ENCODE results near the gene GTPBP2.

GTPBP2 gene

DNA sequence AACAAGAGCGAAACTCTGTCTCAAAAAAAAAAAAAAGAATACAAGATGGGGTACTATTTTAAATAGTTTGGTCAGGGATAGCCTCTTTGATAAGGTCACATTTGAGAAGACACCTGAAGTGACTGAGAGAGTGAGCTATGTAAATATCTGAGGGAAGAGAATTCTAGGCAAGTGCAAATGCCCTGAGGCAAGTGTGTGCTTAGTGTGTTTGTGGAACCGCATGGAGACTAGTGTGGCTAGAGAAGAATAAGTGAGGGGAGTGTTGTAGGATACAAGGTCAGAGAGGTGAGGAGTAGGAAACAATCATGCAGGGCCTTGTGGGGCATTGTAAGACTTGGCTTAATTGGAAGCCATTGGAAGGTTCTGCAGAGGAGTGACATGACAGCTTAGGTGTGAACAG is 19.2 kb upstream of the GTPBP2 start:
- no peak overlapping the region for H3K4me3 ChIP-seq (ENCODE audit: low read length)
- no peak for DNase-seq (ENCODE audit: low read depth)
- no peak for TF ChIP-seq CTCF (conservative IDR thresholded peaks at IDR 0.05; ENCODE audit: low read depth, low read length)

DNA sequence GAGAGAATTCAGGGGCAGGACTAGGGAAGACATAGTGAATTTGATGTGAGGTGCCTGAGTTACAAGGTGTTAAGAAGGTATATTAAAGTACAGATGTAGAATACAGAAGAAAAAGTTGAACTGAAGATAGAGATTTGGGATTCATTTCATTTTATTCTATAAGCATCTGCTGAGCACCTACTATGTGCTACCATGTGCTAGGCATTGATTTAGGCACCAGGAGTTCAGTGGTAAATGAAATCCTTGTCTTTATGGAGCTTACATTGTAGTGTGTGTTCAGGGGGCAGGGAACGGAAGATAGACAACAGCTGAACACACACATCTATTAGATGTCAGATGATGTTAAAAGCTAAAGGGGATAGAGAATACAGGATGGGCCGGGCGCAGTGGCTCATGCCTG is 18.5 kb upstream of the GTPBP2 start:
- TF ChIP-seq CTCF (conservative IDR thresholded peaks at IDR 0.05; ENCODE audit: low read depth, low read length), result no peak
- DNase-seq (ENCODE audit: low read depth), result no peak
- H3K4me3 ChIP-seq (ENCODE audit: low read length), result no peak overlapping the region

- no peak for DNase-seq (ENCODE audit: low read depth)
- no peak for TF ChIP-seq CTCF (conservative IDR thresholded peaks at IDR 0.05; ENCODE audit: low read depth, low read length)
- H3K4me3 ChIP-seq (ENCODE audit: low read length), result peak overlapping the region; percentile 65
Measured at GRCh38 chr6:43645613-43645964, 16.5 kb upstream of the GTPBP2 start.

GRCh38 chr6:43644940-43645612 is 16.0 kb upstream of the GTPBP2 start, which contains the start of gene RSPH9:
Gene RSPH9, plus strand, starts transcription at chr6:43645036. Its CDS starts 63 bp downstream, at chr6:43645099.
- TF ChIP-seq CTCF (conservative IDR thresholded peaks at IDR 0.05; ENCODE audit: low read depth, low read length), result no peak
- peak within 1 kb of the TSS; percentile 65 for H3K4me3 ChIP-seq (ENCODE audit: low read length)
- no peak for DNase-seq (ENCODE audit: low read depth)

GRCh38 chr6:43639984-43640800 is 11.1 kb upstream of the GTPBP2 start:
- H3K4me3 ChIP-seq (ENCODE audit: low read length), result no peak overlapping the region
- DNase-seq (ENCODE audit: low read depth), result no peak
- TF ChIP-seq CTCF (conservative IDR thresholded peaks at IDR 0.05; ENCODE audit: low read depth, low read length), result no peak

DNA sequence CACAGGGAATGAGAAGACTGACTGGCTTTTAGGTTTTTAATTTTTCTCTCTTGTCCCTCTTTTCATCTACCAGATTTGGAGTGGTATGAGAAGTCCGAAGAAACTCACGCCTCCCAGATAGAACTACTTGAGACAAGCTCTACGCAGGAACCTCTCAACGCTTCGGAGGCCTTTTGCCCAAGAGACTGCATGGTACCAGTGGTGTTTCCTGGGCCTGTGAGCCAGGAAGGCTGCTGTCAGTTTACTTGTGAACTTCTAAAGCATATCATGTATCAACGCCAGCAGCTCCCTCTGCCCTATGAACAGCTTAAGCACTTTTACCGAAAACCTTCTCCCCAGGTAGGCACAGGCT is 7.2 kb upstream of the GTPBP2 start:
- H3K4me3 ChIP-seq (ENCODE audit: low read length), result peak overlapping the region; percentile 96
- no peak for TF ChIP-seq CTCF (conservative IDR thresholded peaks at IDR 0.05; ENCODE audit: low read depth, low read length)
- no peak for DNase-seq (ENCODE audit: low read depth)

Data from retinal pigment epithelial cell (primary cell).